ENCODE results near the gene AIFM2. TPM values are rescaled to one million over a fixed set of nuclear protein-coding genes. Genes with fewer than 3 reads are reported as not detected.

Gene AIFM2
- total and polyA plus RNA-seq, 10 of the 15 experiments (the other 5 are each of a cell fraction or from before 2014, with no cell fraction given): 4.5 to 30.8 (median 15.6) TPM

DNA sequence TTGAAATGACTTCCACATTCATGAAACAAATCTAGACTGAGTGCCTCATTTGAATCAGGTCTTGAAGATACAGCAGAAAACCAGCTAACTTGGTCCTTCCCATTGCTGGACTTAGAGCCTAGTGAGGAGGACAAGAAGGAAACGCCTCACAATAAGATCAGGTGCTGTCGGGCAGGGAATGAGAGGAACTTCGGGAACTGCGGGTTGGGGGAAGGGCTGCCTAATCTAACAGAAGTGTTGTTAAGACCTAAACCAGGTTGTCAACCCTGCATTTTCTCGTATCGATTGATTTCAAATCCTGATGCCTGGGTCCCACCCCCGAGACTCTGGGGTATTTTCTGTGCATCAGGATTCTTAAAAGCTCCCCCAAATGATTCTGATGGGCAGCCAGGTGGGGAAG lies 53.7 kb downstream of the AIFM2 start:
- Histone ChIP-seq H3K4me2 (ENCODE audit: control insufficient read depth, insufficient read depth) (no peak overlapping the region), H3K27ac (ENCODE audit: control insufficient read depth, insufficient read depth) (no peak overlapping the region), H3K9ac (ENCODE audit: control insufficient read depth, insufficient read depth, low read length) (no peak overlapping the region), H2AFZ (ENCODE audit: control insufficient read depth, low read depth, low read length) (no peak overlapping the region), H3K4me1 (ENCODE audit: control insufficient read depth, insufficient read depth, low read length) (no peaks in the 10 kb centered on the region), H3K27me3 (replicated peaks in 1 of 2; ENCODE audit: control insufficient read depth in 2 of 2, insufficient read depth in 2 of 2, low read length in 1 of 2) (no peaks in the 10 kb centered on the region; a peak in 2 of 4 replicates), H3K4me3 (no peak overlapping the region), H3K36me3 (ENCODE audit: control insufficient read depth in 2 of 2, insufficient read depth in 2 of 2, low read length in 1 of 2) (no peaks in the 10 kb centered on the region), H3K79me2 (ENCODE audit: control insufficient read depth, insufficient read depth, low read length) (no peaks in the 10 kb centered on the region), H3K9me3 (replicated peaks; ENCODE audit: control insufficient read depth, insufficient read depth, low read length) (no peaks in the 10 kb centered on the region), H4K20me1 (ENCODE audit: control insufficient read depth, insufficient read depth) (no peaks in the 10 kb centered on the region)
- in situ Hi-C loops (cut with MboI): no loop called here
- ChIA-PET POLR2A (no interaction called here), RAD21 (ENCODE audit: unreplicated experiment) (no interaction called here), CTCF (interaction anchor here (1.0 to 1.9 kb wide), 2 partner anchors 37 to 67 kb away, joined by 3 to 9 read pairs; partner anchors contain the start of gene TYSND1), SMC1A (ENCODE audit: uncharacterized antibody, unreplicated experiment) (interaction anchor here (1.0 kb wide), 1 partner anchor 12 kb away, joined by 3 read pairs; no protein-coding TSS in a partner anchor)
- no peak for FAIRE-seq
- WGBS (ENCODE audit: insufficient coverage, insufficient replicate concordance, low lambda C conversion rate, missing lambda C conversion rate): 63% methylated on average over 7 of the region's 7 CpGs
- TF ChIP-seq SIX5 (IDR thresholded peaks at IDR 0.05; ENCODE audit: low read depth, low read length, severe bottlenecking): no peak
- TF ChIP-seq, protein P1, sequence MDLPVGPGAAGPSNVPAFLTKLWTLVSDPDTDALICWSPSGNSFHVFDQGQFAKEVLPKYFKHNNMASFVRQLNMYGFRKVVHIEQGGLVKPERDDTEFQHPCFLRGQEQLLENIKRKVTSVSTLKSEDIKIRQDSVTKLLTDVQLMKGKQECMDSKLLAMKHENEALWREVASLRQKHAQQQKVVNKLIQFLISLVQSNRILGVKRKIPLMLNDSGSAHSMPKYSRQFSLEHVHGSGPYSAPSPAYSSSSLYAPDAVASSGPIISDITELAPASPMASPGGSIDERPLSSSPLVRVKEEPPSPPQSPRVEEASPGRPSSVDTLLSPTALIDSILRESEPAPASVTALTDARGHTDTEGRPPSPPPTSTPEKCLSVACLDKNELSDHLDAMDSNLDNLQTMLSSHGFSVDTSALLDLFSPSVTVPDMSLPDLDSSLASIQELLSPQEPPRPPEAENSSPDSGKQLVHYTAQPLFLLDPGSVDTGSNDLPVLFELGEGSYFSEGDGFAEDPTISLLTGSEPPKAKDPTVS (IDR thresholded peaks at IDR 0.05; ENCODE audit: low read depth, low read length): no peak
- TF ChIP-seq, protein P2, sequence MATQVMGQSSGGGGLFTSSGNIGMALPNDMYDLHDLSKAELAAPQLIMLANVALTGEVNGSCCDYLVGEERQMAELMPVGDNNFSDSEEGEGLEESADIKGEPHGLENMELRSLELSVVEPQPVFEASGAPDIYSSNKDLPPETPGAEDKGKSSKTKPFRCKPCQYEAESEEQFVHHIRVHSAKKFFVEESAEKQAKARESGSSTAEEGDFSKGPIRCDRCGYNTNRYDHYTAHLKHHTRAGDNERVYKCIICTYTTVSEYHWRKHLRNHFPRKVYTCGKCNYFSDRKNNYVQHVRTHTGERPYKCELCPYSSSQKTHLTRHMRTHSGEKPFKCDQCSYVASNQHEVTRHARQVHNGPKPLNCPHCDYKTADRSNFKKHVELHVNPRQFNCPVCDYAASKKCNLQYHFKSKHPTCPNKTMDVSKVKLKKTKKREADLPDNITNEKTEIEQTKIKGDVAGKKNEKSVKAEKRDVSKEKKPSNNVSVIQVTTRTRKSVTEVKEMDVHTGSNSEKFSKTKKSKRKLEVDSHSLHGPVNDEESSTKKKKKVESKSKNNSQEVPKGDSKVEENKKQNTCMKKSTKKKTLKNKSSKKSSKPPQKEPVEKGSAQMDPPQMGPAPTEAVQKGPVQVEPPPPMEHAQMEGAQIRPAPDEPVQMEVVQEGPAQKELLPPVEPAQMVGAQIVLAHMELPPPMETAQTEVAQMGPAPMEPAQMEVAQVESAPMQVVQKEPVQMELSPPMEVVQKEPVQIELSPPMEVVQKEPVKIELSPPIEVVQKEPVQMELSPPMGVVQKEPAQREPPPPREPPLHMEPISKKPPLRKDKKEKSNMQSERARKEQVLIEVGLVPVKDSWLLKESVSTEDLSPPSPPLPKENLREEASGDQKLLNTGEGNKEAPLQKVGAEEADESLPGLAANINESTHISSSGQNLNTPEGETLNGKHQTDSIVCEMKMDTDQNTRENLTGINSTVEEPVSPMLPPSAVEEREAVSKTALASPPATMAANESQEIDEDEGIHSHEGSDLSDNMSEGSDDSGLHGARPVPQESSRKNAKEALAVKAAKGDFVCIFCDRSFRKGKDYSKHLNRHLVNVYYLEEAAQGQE (IDR thresholded peaks at IDR 0.05; ENCODE audit: low read depth, low read length): no peak
- TF ChIP-seq EED (IDR thresholded peaks at IDR 0.05; ENCODE audit: low read depth): no peak
- TF ChIP-seq TCF3 (IDR thresholded peaks at IDR 0.05; ENCODE audit: borderline replicate concordance, insufficient read depth, low read depth, low read length): no peak
- TF ChIP-seq SMAD5 (IDR thresholded peaks at IDR 0.05; ENCODE audit: low read depth): no peak
- no peak for TF ChIP-seq PAX8 (IDR thresholded peaks at IDR 0.05)
- TF ChIP-seq, protein P3, sequence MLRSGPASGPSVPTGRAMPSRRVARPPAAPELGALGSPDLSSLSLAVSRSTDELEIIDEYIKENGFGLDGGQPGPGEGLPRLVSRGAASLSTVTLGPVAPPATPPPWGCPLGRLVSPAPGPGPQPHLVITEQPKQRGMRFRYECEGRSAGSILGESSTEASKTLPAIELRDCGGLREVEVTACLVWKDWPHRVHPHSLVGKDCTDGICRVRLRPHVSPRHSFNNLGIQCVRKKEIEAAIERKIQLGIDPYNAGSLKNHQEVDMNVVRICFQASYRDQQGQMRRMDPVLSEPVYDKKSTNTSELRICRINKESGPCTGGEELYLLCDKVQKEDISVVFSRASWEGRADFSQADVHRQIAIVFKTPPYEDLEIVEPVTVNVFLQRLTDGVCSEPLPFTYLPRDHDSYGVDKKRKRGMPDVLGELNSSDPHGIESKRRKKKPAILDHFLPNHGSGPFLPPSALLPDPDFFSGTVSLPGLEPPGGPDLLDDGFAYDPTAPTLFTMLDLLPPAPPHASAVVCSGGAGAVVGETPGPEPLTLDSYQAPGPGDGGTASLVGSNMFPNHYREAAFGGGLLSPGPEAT (IDR thresholded peaks at IDR 0.05; ENCODE audit: low read depth): no peak
- TF ChIP-seq, protein P4, sequence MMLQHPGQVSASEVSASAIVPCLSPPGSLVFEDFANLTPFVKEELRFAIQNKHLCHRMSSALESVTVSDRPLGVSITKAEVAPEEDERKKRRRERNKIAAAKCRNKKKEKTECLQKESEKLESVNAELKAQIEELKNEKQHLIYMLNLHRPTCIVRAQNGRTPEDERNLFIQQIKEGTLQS (IDR thresholded peaks at IDR 0.05; ENCODE audit: borderline replicate concordance, extremely low read depth, low read depth, low read length): no peak
- TF ChIP-seq ZNF217 (IDR thresholded peaks at IDR 0.05): no peak
- no peak for TF ChIP-seq CREM (IDR thresholded peaks at IDR 0.05; ENCODE audit: low read depth)
- no peak for TF ChIP-seq NBN (IDR thresholded peaks at IDR 0.05)
- no peak for TF ChIP-seq WRNIP1 (IDR thresholded peaks at IDR 0.05; ENCODE audit: borderline replicate concordance, low read depth, low read length)
- DNase-seq (ENCODE audit: low read depth, low spot score): no peak
- BruUV-seq (replicated peaks): no TSS peak
- ATAC-seq: no peak
- intact Hi-C loops (cut with micrococcal nuclease; ENCODE audit: unreplicated experiment): no loop called here

Measured in GM12878 (cell line).